ENCODE results near the gene KIAA1671. TPM values are rescaled to one million over a fixed set of nuclear protein-coding genes. Genes with fewer than 3 reads are reported as not detected.

KIAA1671 gene
- total and polyA plus RNA-seq, 9 of the 15 experiments (the other 6 are each of a cell fraction or from before 2014, with no cell fraction given) = under 0.01 to 0.11 (median 0.02) TPM; not detected in 5

DNA sequence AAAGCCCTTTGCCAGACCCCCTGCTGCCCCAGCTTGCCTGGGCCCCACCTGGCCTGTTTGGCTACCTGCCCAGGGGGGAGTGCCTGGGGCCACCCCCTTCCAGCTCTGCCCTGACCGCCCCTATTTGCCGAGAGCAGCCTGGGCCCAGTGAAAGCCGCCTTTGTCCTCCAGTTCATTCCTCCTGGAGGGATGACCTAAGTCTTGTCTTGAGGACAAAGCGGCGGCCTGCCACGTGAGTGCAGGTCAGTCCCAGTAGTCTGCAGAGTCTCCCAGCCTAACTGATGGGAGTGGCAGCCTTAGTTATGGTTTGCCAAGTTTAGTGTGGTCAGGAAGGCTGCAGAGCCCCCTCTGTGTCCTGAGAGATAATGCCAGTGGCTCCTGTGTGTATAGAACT lies 131.3 kb downstream of the KIAA1671 start (continued):
- TF ChIP-seq PRMT5 (CRISPR knock-in tag; IDR thresholded peaks at IDR 0.05) = no peak
- TF ChIP-seq KHSRP (IDR thresholded peaks at IDR 0.05) = no peak
- TF ChIP-seq NUFIP1 (IDR thresholded peaks at IDR 0.05; ENCODE audit: partially characterized antibody) = no peak
- no peak for TF ChIP-seq ZNF583 (CRISPR knock-in tag; IDR thresholded peaks at IDR 0.05)
- no peak for TF ChIP-seq ZBTB17 (CRISPR knock-in tag; IDR thresholded peaks at IDR 0.05)
- TF ChIP-seq ZBTB1 (CRISPR knock-in tag; IDR thresholded peaks at IDR 0.05; ENCODE audit: borderline replicate concordance, low read depth) = no peak

DNA sequence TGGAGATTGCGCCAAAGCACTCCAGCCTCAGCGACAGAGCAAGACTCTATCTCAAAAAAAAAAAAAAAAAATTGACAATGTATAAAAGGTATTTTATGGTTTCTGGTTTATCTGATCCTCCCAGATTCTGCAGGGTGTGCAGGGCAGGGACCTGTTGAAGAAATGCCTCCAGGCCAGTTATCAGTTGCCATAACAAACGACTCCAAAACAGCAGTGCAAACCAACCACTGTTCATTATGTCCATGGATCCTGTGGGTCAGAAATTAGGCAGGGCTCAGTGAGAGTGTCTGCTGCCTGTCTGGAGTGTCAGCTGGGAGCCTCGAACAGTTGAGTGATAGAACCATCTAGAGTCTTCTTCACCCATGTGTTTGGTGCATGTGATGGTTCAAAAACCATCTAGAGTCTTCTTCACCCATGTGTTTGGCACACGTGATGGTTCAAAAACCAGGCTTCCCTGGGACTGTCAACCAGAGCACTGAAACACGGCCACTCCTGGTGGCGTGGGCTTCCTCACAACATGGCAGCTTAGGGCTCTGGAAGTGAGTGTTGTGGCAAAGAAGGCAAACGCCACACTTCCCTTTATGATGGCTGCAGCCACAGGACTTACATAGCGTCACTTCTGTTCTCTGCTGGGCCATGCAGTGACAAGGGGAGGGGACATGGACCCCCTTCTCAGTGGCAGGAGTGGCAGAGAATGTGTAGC lies 132.0 kb downstream of the KIAA1671 start:
- no TSS peak for BruUV-seq (replicated peaks)
- H3K4me1 ChIP-seq (replicated peaks in 1 of 2; ENCODE audit: control insufficient read depth in 2 of 2, insufficient read depth in 2 of 2, low read length in 2 of 2) = no peaks in the 10 kb centered on the region
- TF ChIP-seq ARNT (IDR thresholded peaks at IDR 0.05) = no peak
- TF ChIP-seq, protein P1, sequence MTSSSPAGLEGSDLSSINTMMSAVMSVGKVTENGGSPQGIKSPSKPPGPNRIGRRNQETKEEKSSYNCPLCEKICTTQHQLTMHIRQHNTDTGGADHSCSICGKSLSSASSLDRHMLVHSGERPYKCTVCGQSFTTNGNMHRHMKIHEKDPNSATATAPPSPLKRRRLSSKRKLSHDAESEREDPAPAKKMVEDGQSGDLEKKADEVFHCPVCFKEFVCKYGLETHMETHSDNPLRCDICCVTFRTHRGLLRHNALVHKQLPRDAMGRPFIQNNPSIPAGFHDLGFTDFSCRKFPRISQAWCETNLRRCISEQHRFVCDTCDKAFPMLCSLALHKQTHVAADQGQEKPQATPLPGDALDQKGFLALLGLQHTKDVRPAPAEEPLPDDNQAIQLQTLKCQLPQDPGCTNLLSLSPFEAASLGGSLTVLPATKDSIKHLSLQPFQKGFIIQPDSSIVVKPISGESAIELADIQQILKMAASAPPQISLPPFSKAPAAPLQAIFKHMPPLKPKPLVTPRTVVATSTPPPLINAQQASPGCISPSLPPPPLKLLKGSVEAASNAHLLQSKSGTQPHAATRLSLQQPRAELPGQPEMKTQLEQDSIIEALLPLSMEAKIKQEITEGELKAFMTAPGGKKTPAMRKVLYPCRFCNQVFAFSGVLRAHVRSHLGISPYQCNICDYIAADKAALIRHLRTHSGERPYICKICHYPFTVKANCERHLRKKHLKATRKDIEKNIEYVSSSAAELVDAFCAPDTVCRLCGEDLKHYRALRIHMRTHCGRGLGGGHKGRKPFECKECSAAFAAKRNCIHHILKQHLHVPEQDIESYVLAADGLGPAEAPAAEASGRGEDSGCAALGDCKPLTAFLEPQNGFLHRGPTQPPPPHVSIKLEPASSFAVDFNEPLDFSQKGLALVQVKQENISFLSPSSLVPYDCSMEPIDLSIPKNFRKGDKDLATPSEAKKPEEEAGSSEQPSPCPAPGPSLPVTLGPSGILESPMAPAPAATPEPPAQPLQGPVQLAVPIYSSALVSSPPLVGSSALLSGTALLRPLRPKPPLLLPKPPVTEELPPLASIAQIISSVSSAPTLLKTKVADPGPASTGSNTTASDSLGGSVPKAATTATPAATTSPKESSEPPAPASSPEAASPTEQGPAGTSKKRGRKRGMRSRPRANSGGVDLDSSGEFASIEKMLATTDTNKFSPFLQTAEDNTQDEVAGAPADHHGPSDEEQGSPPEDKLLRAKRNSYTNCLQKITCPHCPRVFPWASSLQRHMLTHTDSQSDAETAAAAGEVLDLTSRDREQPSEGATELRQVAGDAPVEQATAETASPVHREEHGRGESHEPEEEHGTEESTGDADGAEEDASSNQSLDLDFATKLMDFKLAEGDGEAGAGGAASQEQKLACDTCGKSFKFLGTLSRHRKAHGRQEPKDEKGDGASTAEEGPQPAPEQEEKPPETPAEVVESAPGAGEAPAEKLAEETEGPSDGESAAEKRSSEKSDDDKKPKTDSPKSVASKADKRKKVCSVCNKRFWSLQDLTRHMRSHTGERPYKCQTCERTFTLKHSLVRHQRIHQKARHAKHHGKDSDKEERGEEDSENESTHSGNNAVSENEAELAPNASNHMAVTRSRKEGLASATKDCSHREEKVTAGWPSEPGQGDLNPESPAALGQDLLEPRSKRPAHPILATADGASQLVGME (CRISPR knock-in tag; IDR thresholded peaks at IDR 0.05) = no peak
- no peak for TF ChIP-seq ZNF644 (tag; IDR thresholded peaks at IDR 0.05; ENCODE audit: low read depth)
- TF ChIP-seq ZNF586 (CRISPR knock-in tag; conservative IDR thresholded peaks at IDR 0.05) = no peak
- no peak for TF ChIP-seq NCOA2 (IDR thresholded peaks at IDR 0.05; ENCODE audit: partially characterized antibody in 2 of 2)
- no peak for TF ChIP-seq ILK (tag; IDR thresholded peaks at IDR 0.05; ENCODE audit: borderline replicate concordance, low read depth)
- TF ChIP-seq ATF1 (CRISPR knock-in tag; IDR thresholded peaks at IDR 0.05) = no peak
- TF ChIP-seq ATF1 (tag; IDR thresholded peaks at IDR 0.05) = no peak
- TF ChIP-seq, protein P2, sequence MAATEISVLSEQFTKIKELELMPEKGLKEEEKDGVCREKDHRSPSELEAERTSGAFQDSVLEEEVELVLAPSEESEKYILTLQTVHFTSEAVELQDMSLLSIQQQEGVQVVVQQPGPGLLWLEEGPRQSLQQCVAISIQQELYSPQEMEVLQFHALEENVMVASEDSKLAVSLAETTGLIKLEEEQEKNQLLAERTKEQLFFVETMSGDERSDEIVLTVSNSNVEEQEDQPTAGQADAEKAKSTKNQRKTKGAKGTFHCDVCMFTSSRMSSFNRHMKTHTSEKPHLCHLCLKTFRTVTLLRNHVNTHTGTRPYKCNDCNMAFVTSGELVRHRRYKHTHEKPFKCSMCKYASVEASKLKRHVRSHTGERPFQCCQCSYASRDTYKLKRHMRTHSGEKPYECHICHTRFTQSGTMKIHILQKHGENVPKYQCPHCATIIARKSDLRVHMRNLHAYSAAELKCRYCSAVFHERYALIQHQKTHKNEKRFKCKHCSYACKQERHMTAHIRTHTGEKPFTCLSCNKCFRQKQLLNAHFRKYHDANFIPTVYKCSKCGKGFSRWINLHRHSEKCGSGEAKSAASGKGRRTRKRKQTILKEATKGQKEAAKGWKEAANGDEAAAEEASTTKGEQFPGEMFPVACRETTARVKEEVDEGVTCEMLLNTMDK (IDR thresholded peaks at IDR 0.05; ENCODE audit: borderline replicate concordance, insufficient read depth, low read depth, low read length, poor library complexity, severe bottlenecking) = no peak

More for the DNA sequence above, 132.0 kb downstream of the KIAA1671 start:
- H3K27ac ChIP-seq (ENCODE audit: extremely low read depth, low read depth, low read length) = no peak overlapping the region
- no peak for DNase-seq (ENCODE audit: extremely low read depth in 1 of 4, low spot score in 3 of 4)
- H3K4me3 ChIP-seq = no peak overlapping the region
- no peaks in the 10 kb centered on the region for H4K20me1 ChIP-seq (replicated peaks; ENCODE audit: control insufficient read depth, insufficient read depth, low read length)
- H3K27me3 ChIP-seq (ENCODE audit: control insufficient read depth in 2 of 2, insufficient read depth in 2 of 2, low read length in 2 of 2) = peaks cover 0 to 1% of the 10 kb centered on the region in 2 experiments; a peak in 1 of 5 replicates
- H2AFZ ChIP-seq (ENCODE audit: low read depth, low read length) = no peak overlapping the region
- intact Hi-C loops (cut with micrococcal nuclease) (loop anchor here (5.0 kb wide), 1 partner anchor 83 kb away; no protein-coding TSS in a partner anchor), in situ Hi-C loops (cut with MboI) (no loop called here)
- H3K4me2 ChIP-seq (ENCODE audit: insufficient read depth, low read length) = no peak overlapping the region
- no peaks in the 10 kb centered on the region for H3K36me3 ChIP-seq (ENCODE audit: control insufficient read depth, insufficient read depth, low read length)
- H3K79me2 ChIP-seq (ENCODE audit: control insufficient read depth, insufficient read depth, low read length) = no peaks in the 10 kb centered on the region
- 2% methylated on average over 4 of the region's 9 CpGs for WGBS (ENCODE audit: insufficient coverage, low coverage, missing lambda C conversion rate)
- no peak overlapping the region for H3K9ac ChIP-seq (ENCODE audit: insufficient read depth in 1 of 2, low read depth in 2 of 2, low read length in 2 of 2)
- no peaks in the 10 kb centered on the region for H3K9me1 ChIP-seq (ENCODE audit: control insufficient read depth, insufficient read depth, low read length)
- no peak for ATAC-seq
- POLR2A ChIA-PET = no interaction called here
- CTCF ChIA-PET (ENCODE audit: low intra/inter-chr PET ratio) = no interaction called here
- no peaks in the 10 kb centered on the region for H3K9me3 ChIP-seq (replicated peaks; ENCODE audit: control insufficient read depth, insufficient read depth, low read depth, low read length)
- FAIRE-seq = no peak
